PC-3 (cell line): Measurements from ENCODE around the gene GBF1. TPM values are rescaled to one million over a fixed set of nuclear protein-coding genes. Genes with fewer than 3 reads are reported as not detected.

ENCODE experiments used
- ATAC-seq: fragments of 200-7000 bp; cut with Tn5 transposase; 2 replicates; pipeline ENCODE4 v1.9.1; 2020; ENCODE audit warnings: mild to moderate bottlenecking, moderate library complexity
- BruUV-seq: library from RNA; stranded (reverse); fragments of 400-500 nt; replicated peaks from 2 replicates; lab custom pipeline; 2021; lab: Mats Ljungman, UMichigan
- CTCF ChIA-PET: fragments of 300-600 bp; sonication (Branson Sonifier 250); formaldehyde crosslinking; loops from one replicate; lab custom pipeline; 2022; ENCODE audit warnings: antibody characterized with exemption; lab: Charles Lee
- POLR2A ChIA-PET: fragments of 300-600 bp; sonication (Branson Sonifier 250); formaldehyde crosslinking; loops from one replicate; lab custom pipeline; 2022; ENCODE audit warnings: antibody characterized with exemption; ENCODE audit not compliant: unreplicated experiment; lab: Charles Lee
- DNase-seq: peaks from one replicate; pipeline ENCODE4 v3.0.0-alpha.2; 2015
- H2AFZ ChIP-seq: fragments of 300-600 bp; sonication (generic); 2 replicates; pipeline ENCODE4 v1.6.0; 2016; ENCODE audit warnings: antibody characterized with exemption, low read length
- H3F3A ChIP-seq: fragments of 300-600 bp; sonication (generic); one replicate; pipeline ENCODE4 v1.6.0; 2017; ENCODE audit warnings: antibody characterized with exemption, low read length, control low read depth, mild to moderate bottlenecking; ENCODE audit not compliant: unreplicated experiment
- H3K27ac ChIP-seq: fragments of 300-600 bp; sonication (generic); 2 replicates; pipeline ENCODE4 v1.5.1; 2016; ENCODE audit warnings: mild to moderate bottlenecking, low read length
- H3K27me3 ChIP-seq: fragments of 300-600 bp; sonication (generic); 2 replicates; pipeline ENCODE4 v1.6.1; 2016; ENCODE audit warnings: low read length, mixed read lengths
- H3K36me3 ChIP-seq: fragments of 300-600 bp; sonication (generic); 2 replicates; pipeline ENCODE4 v1.6.1; 2016; ENCODE audit warnings: low read depth, mixed run types, low read length, mixed read lengths
- H3K4me1 ChIP-seq: fragments of 300-600 bp; sonication (generic); 2 replicates; pipeline ENCODE4 v1.5.1; 2016; ENCODE audit warnings: low read length; ENCODE audit not compliant: insufficient read depth
- H3K4me2 ChIP-seq: fragments of 300-600 bp; sonication (generic); 2 replicates; pipeline ENCODE4 v1.6.0; 2016; ENCODE audit warnings: low read length
- H3K4me3 ChIP-seq: fragments of 300-600 bp; sonication (generic); 2 replicates; pipeline ENCODE4 v1.5.1; 2016; ENCODE audit warnings: mild to moderate bottlenecking, low read length, mixed read lengths
- H3K79me2 ChIP-seq: fragments of 300-600 bp; sonication (generic); 2 replicates; pipeline ENCODE4 v1.6.1; 2017; ENCODE audit warnings: low read length, mixed read lengths
- H3K9ac ChIP-seq: fragments of 300-600 bp; sonication (generic); 2 replicates; pipeline ENCODE4 v1.6.0; 2016; ENCODE audit warnings: mild to moderate bottlenecking, low read length
- H3K9me2 ChIP-seq: fragments of 300-600 bp; sonication (generic); replicated peaks from 2 replicates; pipeline ENCODE4 v1.6.1; 2016; ENCODE audit warnings: mixed run types, low read length, mixed read lengths
- H3K9me3 ChIP-seq: fragments of 300-600 bp; sonication (generic); 2 replicates; pipeline ENCODE4 v1.6.1; 2016; ENCODE audit warnings: low read length, mixed read lengths
- H4K20me1 ChIP-seq: fragments of 300-600 bp; sonication (generic); 2 replicates; pipeline ENCODE4 v1.6.1; 2016; ENCODE audit warnings: low read length, mixed read lengths
- CTCF ChIP-seq: fragments of 300-600 bp; sonication (generic); conservative IDR thresholded peaks from 2 replicates; pipeline ENCODE4 v1.5.1; 2017; ENCODE audit warnings: antibody characterized with exemption, low read depth, mild to moderate bottlenecking, low read length
- EZH2 ChIP-seq: fragments of 300-600 bp; sonication (generic); IDR thresholded peaks from one replicate; pipeline ENCODE4 v1.6.1; 2017; ENCODE audit warnings: antibody characterized with exemption, mild to moderate bottlenecking, low read length; ENCODE audit not compliant: unreplicated experiment
- EZH2phosphoT487 ChIP-seq: fragments of 300-600 bp; sonication (generic); IDR thresholded peaks from 2 replicates; pipeline ENCODE4 v1.6.1; 2018; ENCODE audit warnings: mild to moderate bottlenecking, antibody characterized with exemption, low read length, borderline replicate concordance
- intact Hi-C: fragments of 100-400 bp; cut with micrococcal nuclease; formaldehyde crosslinking; loops from 2 replicates; pipeline ENCODE4 v1.9.0; 2023
- total RNA-seq: library from RNA; depleted of rRNA; stranded (reverse); fragments of >200 nt; gene quantifications from 2 replicates; pipeline ENCODE4 v1.2.3, GENCODE V29; 2014

The GBF1 gene
- total RNA-seq, 1 experiment from 2014 or later, result 25.2 TPM

DNA sequence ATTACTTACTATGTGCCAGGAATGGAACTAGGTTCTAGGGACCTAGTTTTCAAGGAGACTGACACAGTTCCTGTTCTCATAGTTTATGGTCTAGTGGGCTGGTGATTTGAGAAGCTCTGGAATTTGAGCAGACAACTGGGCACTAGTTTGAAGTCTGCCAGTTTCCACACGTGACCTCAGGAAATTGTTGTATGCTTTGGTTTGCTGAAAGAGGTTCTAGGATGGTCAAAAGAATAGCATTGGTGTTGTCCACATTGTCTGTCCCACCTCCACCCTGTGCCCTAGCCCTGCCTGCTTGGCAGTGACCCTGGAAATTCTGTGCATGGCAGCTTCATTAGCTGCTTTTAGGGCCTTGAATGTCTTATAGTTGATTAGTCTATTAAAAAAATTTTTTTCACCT, 28.7 kb downstream of the GBF1 start:
- POLR2A ChIA-PET, result no interaction called here

DNA sequence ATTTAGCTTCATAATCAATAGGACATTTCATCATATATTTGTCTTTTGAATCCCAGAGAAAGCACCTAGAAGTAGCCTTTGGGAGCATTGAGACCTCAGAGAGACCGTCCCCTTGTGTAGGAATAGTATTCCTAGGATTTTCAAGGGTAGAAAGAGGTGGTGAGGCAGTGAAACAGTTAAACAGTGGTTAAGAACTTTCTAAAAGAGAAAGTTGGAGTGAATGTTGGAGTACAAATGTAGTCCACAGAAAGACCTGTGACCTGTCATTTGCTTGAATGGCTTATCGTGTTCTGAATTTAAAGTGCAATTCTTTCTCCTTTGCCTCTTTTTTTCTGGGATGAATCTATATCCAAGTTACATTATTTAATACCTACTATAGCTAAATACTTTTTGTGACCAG, 30.0 kb downstream of the GBF1 start:
- Histone ChIP-seq H3K4me3 (no peak overlapping the region), H3K27ac (no peak overlapping the region), H3K36me3 (no peaks in the 10 kb centered on the region), H3K4me1 (no peaks in the 10 kb centered on the region), H4K20me1 (no peaks in the 10 kb centered on the region), H3K4me2 (no peak overlapping the region), H3K9me2 (no peaks in the 10 kb centered on the region), H2AFZ (no peak overlapping the region), H3K9ac (no peak overlapping the region), H3F3A (no peaks in the 10 kb centered on the region), H3K9me3 (no peaks in the 10 kb centered on the region), H3K27me3 (no peaks in the 10 kb centered on the region), H3K79me2 (peaks cover 49% of the 10 kb centered on the region)
- ChIA-PET POLR2A (no interaction called here), CTCF (no interaction called here)
- ATAC-seq (no peak), DNase-seq (no peak)
- no peak for TF ChIP-seq EZH2
- no peak for TF ChIP-seq CTCF
- no peak for TF ChIP-seq EZH2phosphoT487
- intact Hi-C loops, result no loop called here
- BruUV-seq, result no TSS peak

More for the DNA sequence above, 28.7 kb downstream of the GBF1 start:
- Histone ChIP-seq H3K4me2 (no peak overlapping the region), H4K20me1 (no peaks in the 10 kb centered on the region), H3F3A (no peaks in the 10 kb centered on the region), H3K4me1 (no peaks in the 10 kb centered on the region), H3K9me3 (no peaks in the 10 kb centered on the region), H3K9me2 (no peaks in the 10 kb centered on the region), H3K9ac (no peak overlapping the region), H3K4me3 (no peak overlapping the region), H3K36me3 (no peaks in the 10 kb centered on the region), H3K27me3 (no peaks in the 10 kb centered on the region), H3K79me2 (peaks cover 55% of the 10 kb centered on the region), H2AFZ (no peak overlapping the region), H3K27ac (no peak overlapping the region)
- intact Hi-C loops, result no loop called here
- BruUV-seq, result no TSS peak
- CTCF ChIA-PET, result no interaction called here
- ATAC-seq (no peak), DNase-seq (no peak)
- TF ChIP-seq CTCF (no peak), EZH2phosphoT487 (no peak), EZH2 (no peak)

DNA sequence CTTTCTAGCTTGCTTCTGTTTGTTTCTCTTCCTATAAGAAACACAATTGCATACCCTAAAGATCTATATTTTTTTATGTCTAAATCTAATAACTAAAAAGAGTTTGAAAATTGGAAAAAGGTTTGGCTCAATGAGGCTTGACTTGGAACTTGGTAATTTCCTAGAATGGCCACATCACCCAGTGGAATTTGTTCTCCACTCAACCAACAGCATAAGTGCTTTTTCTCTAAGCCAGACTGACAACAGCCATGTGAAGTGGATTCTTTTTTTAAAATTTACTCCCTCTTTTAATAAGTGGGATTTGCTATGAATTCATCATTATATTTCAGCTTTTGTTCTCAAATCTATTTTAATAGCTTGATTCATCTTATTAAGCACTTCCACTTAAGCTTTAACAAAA, 33.8 kb downstream of the GBF1 start:
- ATAC-seq (no peak), DNase-seq (no peak)
- Histone ChIP-seq H4K20me1 (no peaks in the 10 kb centered on the region), H3K4me3 (no peak overlapping the region), H3K9me2 (no peaks in the 10 kb centered on the region), H3K79me2 (peaks cover 24% of the 10 kb centered on the region), H2AFZ (no peak overlapping the region), H3K9me3 (no peaks in the 10 kb centered on the region), H3K27me3 (no peaks in the 10 kb centered on the region), H3K36me3 (no peaks in the 10 kb centered on the region; the same call in 1 of the 2 replicates), H3F3A (no peaks in the 10 kb centered on the region), H3K4me2 (no peak overlapping the region), H3K9ac (no peak overlapping the region), H3K27ac (no peak overlapping the region), H3K4me1 (no peaks in the 10 kb centered on the region)
- intact Hi-C loops, result no loop called here
- BruUV-seq, result no TSS peak
- ChIA-PET CTCF (no interaction called here), POLR2A (no interaction called here)
- TF ChIP-seq CTCF (no peak), EZH2 (no peak), EZH2phosphoT487 (no peak)
